H1 (cell line): ENCODE results near the gene DDOST. TPM values are rescaled to one million over a fixed set of nuclear protein-coding genes. Genes with fewer than 3 reads are reported as not detected.

Experiments
- CTCF ChIA-PET: fragments of 300-600 bp; sonication (Branson Sonifier 250); formaldehyde crosslinking; loops from one replicate; lab custom pipeline; 2021; ENCODE audit not compliant: partially characterized antibody; lab: Charles Lee
- POLR2A ChIA-PET: fragments of 300-600 bp; sonication (Branson Sonifier 250); formaldehyde crosslinking; loops from one replicate; lab custom pipeline; 2021; ENCODE audit warnings: inconsistent platforms; ENCODE audit not compliant: partially characterized antibody; lab: Charles Lee
- DNase-seq, 2 experiments: peaks; one replicate each; pipeline versions ENCODE4 v3.0.0 to v3.0.0-alpha.2; 2010 to 2022; ENCODE audit warnings: low spot score in 2 of 2, low read depth in 1 of 2, mixed read lengths in 1 of 2
- FAIRE-seq: peaks from 2 replicates; lab custom pipeline; 2011; peaks lifted over from hg19 to GRCh38; lab: Jason Lieb, UNC
- H2AFZ ChIP-seq: 2 replicates; pipeline ENCODE4 v1.8.1; 2012; ENCODE audit warnings: low read length, inconsistent platforms
- H2AK5ac ChIP-seq: 2 replicates; pipeline ENCODE4 v1.6.1; 2013; ENCODE audit warnings: low read depth, low read length
- H2BK120ac ChIP-seq: replicated peaks from 2 replicates; pipeline ENCODE3; 2013; ENCODE audit warnings: low read depth, low read length, inconsistent platforms
- H2BK12ac ChIP-seq: 2 replicates; pipeline ENCODE4 v1.6.1; 2013; ENCODE audit warnings: low read depth, low read length
- H2BK15ac ChIP-seq: 2 replicates; pipeline ENCODE4 v1.6.1; 2013; ENCODE audit warnings: low read length
- H2BK20ac ChIP-seq: 2 replicates; pipeline ENCODE4 v1.6.1; 2013; ENCODE audit warnings: low read length
- H2BK5ac ChIP-seq: 2 replicates; pipeline ENCODE4 v1.6.1; 2013; ENCODE audit warnings: low read depth, low read length
- H3K14ac ChIP-seq: 2 replicates; pipeline ENCODE4 v1.6.1; 2013; ENCODE audit warnings: inconsistent platforms; ENCODE audit not compliant: insufficient read length
- H3K18ac ChIP-seq: 2 replicates; pipeline ENCODE4 v1.6.1; 2013; ENCODE audit warnings: low read length; ENCODE audit errors: extremely low read depth
- H3K23ac ChIP-seq: 2 replicates; pipeline ENCODE4 v1.6.1; 2013; ENCODE audit warnings: inconsistent platforms; ENCODE audit not compliant: insufficient read length
- H3K23me2 ChIP-seq: 2 replicates; pipeline ENCODE4 v1.6.1; 2013; ENCODE audit warnings: low read depth, low read length
- H3K27ac ChIP-seq: 2 replicates; pipeline ENCODE4 v1.6.1; 2011; ENCODE audit warnings: low read depth, low read length, inconsistent platforms
- H3K27me3 ChIP-seq, 4 experiments: replicated peaks in 1 of 4; 1 replicate in 1 of 4; 2 replicates in 3 of 4; pipeline versions ENCODE4 v1.6.1 to v1.8.1; 2011 to 2013; ENCODE audit warnings: low read length in 3 of 4, mild to moderate bottlenecking in 3 of 4, inconsistent platforms in 2 of 4, mixed read lengths in 2 of 4, moderate library complexity in 1 of 4; ENCODE audit not compliant: control insufficient read depth in 3 of 4, insufficient read depth in 3 of 4; ENCODE audit errors: extremely low read depth in 1 of 4
- H3K36me3 ChIP-seq, 4 experiments: 2 replicates each; pipeline versions ENCODE4 v1.6.1 to v1.8.1; 2011 to 2013; ENCODE audit warnings: mild to moderate bottlenecking in 4 of 4, low read length in 3 of 4, moderate library complexity in 2 of 4, control low read depth in 1 of 4, inconsistent platforms in 1 of 4; ENCODE audit not compliant: insufficient read depth in 4 of 4, control insufficient read depth in 2 of 4
- H3K4ac ChIP-seq: replicated peaks from 2 replicates; pipeline ENCODE3; 2013; ENCODE audit warnings: low read length, low read depth, mixed read lengths, inconsistent platforms; ENCODE audit not compliant: insufficient read length
- H3K4me1 ChIP-seq, 4 experiments: replicated peaks in 1 of 4; 1 replicate in 1 of 4; 2 replicates in 3 of 4; pipeline versions ENCODE4 v1.6.1 to v1.8.1; 2011 to 2013; ENCODE audit warnings: low read length in 3 of 4, inconsistent platforms in 2 of 4, mixed read lengths in 1 of 4; ENCODE audit not compliant: insufficient read depth in 4 of 4, control insufficient read depth in 3 of 4
- H3K4me2 ChIP-seq, 2 experiments: 2 replicates each; pipeline versions ENCODE4 v1.6.1 to v1.8.1; 2011 to 2013; ENCODE audit warnings: low read depth in 2 of 2, low read length in 2 of 2, control low read depth in 1 of 2, inconsistent platforms in 1 of 2, mild to moderate bottlenecking in 1 of 2; ENCODE audit not compliant: insufficient read depth in 1 of 2
- H3K4me3 ChIP-seq, 4 experiments: fragments of 200-600, 300-600 bp in 1 of 4; sonication (generic), shearing (Covaris generic), sonication (Bioruptor Twin) in 1 of 4; 2 replicates each; pipeline versions ENCODE4 v1.5.1 to v1.8.1; 2011 to 2016; ENCODE audit warnings: low read length in 4 of 4, low read depth in 3 of 4, control low read depth in 2 of 4, inconsistent platforms in 2 of 4, mild to moderate bottlenecking in 2 of 4, mixed read lengths in 1 of 4, moderate library complexity in 1 of 4; ENCODE audit not compliant: insufficient read depth in 2 of 4; ENCODE audit errors: extremely low read depth in 1 of 4
- H3K56ac ChIP-seq: replicated peaks from 2 replicates; pipeline ENCODE3; 2013; ENCODE audit warnings: low read depth, mild to moderate bottlenecking, mixed read lengths, low read length, inconsistent platforms; ENCODE audit not compliant: insufficient read length
- H3K79me1 ChIP-seq: 2 replicates; pipeline ENCODE4 v1.6.1; 2013; ENCODE audit warnings: low read depth, low read length, control low read depth
- H3K79me2 ChIP-seq, 2 experiments: 2 replicates each; pipeline versions ENCODE4 v1.6.1 to v1.8.1; 2012 to 2013; ENCODE audit warnings: low read length in 2 of 2, mild to moderate bottlenecking in 2 of 2, inconsistent platforms in 1 of 2; ENCODE audit not compliant: insufficient read depth in 2 of 2, control insufficient read depth in 1 of 2
- H3K9ac ChIP-seq, 4 experiments: replicated peaks in 1 of 4; 1 replicate in 1 of 4; 2 replicates in 3 of 4; pipeline versions ENCODE4 v1.6.1 to v1.8.1; 2011 to 2013; ENCODE audit warnings: low read depth in 3 of 4, low read length in 3 of 4, control low read depth in 2 of 4, mild to moderate bottlenecking in 2 of 4, moderate library complexity in 2 of 4, inconsistent platforms in 1 of 4; ENCODE audit errors: extremely low read depth in 1 of 4
- H3K9me3 ChIP-seq, 2 experiments: 2 replicates each; pipeline versions ENCODE4 v1.6.1 to v1.8.1; 2012 to 2013; ENCODE audit warnings: mild to moderate bottlenecking in 2 of 2, moderate library complexity in 2 of 2, control low read depth in 1 of 2, inconsistent platforms in 1 of 2, low read depth in 1 of 2, low read length in 1 of 2, mixed read lengths in 1 of 2; ENCODE audit not compliant: insufficient read depth in 2 of 2
- H4K20me1 ChIP-seq, 2 experiments: replicated peaks in 1 of 2; 2 replicates each; pipeline versions ENCODE3 to v1.8.1; 2011 to 2013; ENCODE audit warnings: inconsistent platforms in 2 of 2, low read length in 2 of 2, mild to moderate bottlenecking in 1 of 2; ENCODE audit not compliant: insufficient read depth in 2 of 2, control insufficient read depth in 1 of 2
- H4K5ac ChIP-seq: 2 replicates; pipeline ENCODE4 v1.6.1; 2013; ENCODE audit warnings: low read length, low read depth, mixed read lengths, inconsistent platforms; ENCODE audit not compliant: insufficient read length
- H4K8ac ChIP-seq: 2 replicates; pipeline ENCODE4 v1.8.0; 2013; ENCODE audit warnings: mild to moderate bottlenecking, moderate library complexity, low read length, inconsistent platforms; ENCODE audit not compliant: insufficient read depth; ENCODE audit errors: extremely low read depth
- H4K91ac ChIP-seq: replicated peaks from 2 replicates; pipeline ENCODE3; 2013; ENCODE audit warnings: low read length, mixed read lengths, inconsistent platforms; ENCODE audit not compliant: insufficient read length
- PHF8 ChIP-seq: fragments of 200-600 bp; sonication (generic); conservative IDR thresholded peaks from 2 replicates; pipeline ENCODE4 v1.7.1; 2012; ENCODE audit warnings: low read depth, mild to moderate bottlenecking, inconsistent platforms, low read length, moderate library complexity
- WGBS, 2 experiments: shearing (Covaris generic) in 1 of 2; methylation state at CpG; one replicate each; pipeline versions ENCODE4 v1.1.6 to v1.1.7; 2013 to 2015; ENCODE audit warnings: low lambda C conversion rate in 2 of 2, mixed read lengths in 2 of 2, inconsistent platforms in 1 of 2, low coverage in 1 of 2, missing lambda C conversion rate in 1 of 2; ENCODE audit not compliant: insufficient replicate concordance in 2 of 2, insufficient coverage in 1 of 2, insufficient read length in 1 of 2; ENCODE audit errors: extremely low coverage in 1 of 2, missing lambda C conversion rate in 1 of 2; 5-methylcytosine and 5-hydroxymethylcytosine counted together
- polyA plus RNA-seq, 7 experiments: library from polyadenylated mRNA; depleted of rRNA in 3 of 7; stranded (reverse) in 5 of 7; unstranded in 2 of 7; fragments of >200 nt in 5 of 7; fragments of 200-250 nt in 2 of 7; gene quantifications; 1 replicate in 5 of 7; 2 replicates in 1 of 7; 4 replicates in 1 of 7; pipeline versions ENCODE4 v1.2.1 to v1.2.3, GENCODE V29; 2011 to 2013; ENCODE audit warnings: missing spikeins in 2 of 7, mixed read lengths in 2 of 7
- total RNA-seq: library from RNA; stranded (reverse); fragmentation: NEBNext Ultra II Directional; extraction: Animal tissue kit (Norgen Biotek cat#: 25700); gene quantifications from 2 replicates; pipeline ENCODE4 v1.2.1, GENCODE V29; 2021

The DDOST gene
- total and polyA plus RNA-seq, 2 of the 8 experiments (the other 6 are each of a cell fraction or from before 2014, with no cell fraction given) = 253 to 336 TPM

DNA sequence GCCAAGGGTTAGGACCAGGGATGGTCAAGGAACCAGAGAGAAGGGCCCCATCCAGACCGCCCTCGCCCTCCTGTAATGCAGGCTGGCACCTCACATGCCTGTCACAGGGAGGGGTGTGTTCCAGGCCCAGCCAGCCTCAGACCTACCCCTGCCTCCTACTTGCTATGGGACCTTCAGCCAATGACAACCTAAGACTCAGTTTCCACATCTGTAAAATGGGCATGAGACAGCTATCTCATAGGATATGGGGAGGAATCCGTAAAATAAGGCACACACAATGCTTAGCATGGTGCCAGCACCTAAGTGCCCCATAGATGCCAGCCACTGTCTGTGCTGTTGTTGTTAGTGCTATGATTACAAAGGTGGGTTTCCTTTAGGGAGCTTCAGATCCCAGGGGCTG is 48.7 kb upstream of the DDOST start:
- H4K8ac ChIP-seq = no peak overlapping the region
- H3K4me2 ChIP-seq = no peak overlapping the region
- H3K23ac ChIP-seq = no peak overlapping the region
- H2AK5ac ChIP-seq = no peak overlapping the region
- no peak for TF ChIP-seq PHF8
- peaks cover 1 to 7% of the 10 kb centered on the region in 2 experiments for H4K20me1 ChIP-seq
- no peak overlapping the region for H3K27ac ChIP-seq
- no peak overlapping the region for H2AFZ ChIP-seq
- no peak overlapping the region for H4K91ac ChIP-seq
- H3K9ac ChIP-seq = no peak overlapping the region
- no peaks in the 10 kb centered on the region for H3K79me1 ChIP-seq
- H3K27me3 ChIP-seq = no peaks in the 10 kb centered on the region
- H2BK5ac ChIP-seq = no peak overlapping the region
- CTCF ChIA-PET = interaction anchor here (0.9 to 1.7 kb wide), 4 partner anchors 13 to 135 kb away, joined by 3 to 5 read pairs (median 3); no protein-coding TSS in a partner anchor
- WGBS, 2 experiments = 86% methylated on average over 3 of the region's 3 CpGs; no CpG with 5 or more reads in 1 of the 2 experiments
- H3K79me2 ChIP-seq = no peaks in the 10 kb centered on the region
- H3K14ac ChIP-seq = no peak overlapping the region
- H3K36me3 ChIP-seq = no peaks in the 10 kb centered on the region; a peak in 2 of 8 replicates
- no peak overlapping the region for H2BK120ac ChIP-seq
- H4K5ac ChIP-seq = no peak overlapping the region
- POLR2A ChIA-PET = interaction anchor here (0.6 to 1.3 kb wide), 3 partner anchors 9 to 16 kb away, joined by 3 to 4 read pairs (median 4); no protein-coding TSS in a partner anchor
- H3K56ac ChIP-seq = no peak overlapping the region
- H2BK20ac ChIP-seq = no peak overlapping the region
- FAIRE-seq (no peak), DNase-seq (no peak)
- H3K4ac ChIP-seq = no peak overlapping the region
- no peak overlapping the region for H3K18ac ChIP-seq
- no peak overlapping the region for H2BK12ac ChIP-seq
- no peaks in the 10 kb centered on the region for H3K9me3 ChIP-seq
- H3K4me3 ChIP-seq = no peak overlapping the region
- no peaks in the 10 kb centered on the region for H3K4me1 ChIP-seq
- H3K23me2 ChIP-seq = no peaks in the 10 kb centered on the region
- H2BK15ac ChIP-seq = no peak overlapping the region
